ENCODE data around the gene YOD1.

YOD1 gene

GRCh38 chr1:207029701-207030521 is 21.1 kb downstream of the YOD1 start:
- H3K36me3 ChIP-seq, result no peaks in the 10 kb centered on the region
- DNase-seq, result no peak
- no peak for TF ChIP-seq CTCF (IDR thresholded peaks at IDR 0.05; ENCODE audit: low read depth, low read length)
- H3K9me3 ChIP-seq, result no peaks in the 10 kb centered on the region
- H3K27me3 ChIP-seq, result peaks cover 90% of the 10 kb centered on the region
- no peak overlapping the region for H3K4me3 ChIP-seq (ENCODE audit: low read depth, low read length)
- H3K4me1 ChIP-seq, result no peaks in the 10 kb centered on the region

GRCh38 chr1:207028884-207029650 is 21.9 kb downstream of the YOD1 start:
- Histone ChIP-seq H3K4me3 (ENCODE audit: low read depth, low read length) (no peak overlapping the region), H3K9me3 (no peaks in the 10 kb centered on the region), H3K4me1 (no peaks in the 10 kb centered on the region), H3K27me3 (peaks cover 82% of the 10 kb centered on the region), H3K36me3 (no peaks in the 10 kb centered on the region)
- TF ChIP-seq CTCF (IDR thresholded peaks at IDR 0.05; ENCODE audit: low read depth, low read length), result no peak
- no peak for DNase-seq

- no peak for DNase-seq
- no peaks in the 10 kb centered on the region for H3K4me1 ChIP-seq
- H3K4me3 ChIP-seq (ENCODE audit: low read depth, low read length), result no peak overlapping the region
- no peaks in the 10 kb centered on the region for H3K9me3 ChIP-seq
- peaks cover 71% of the 10 kb centered on the region for H3K27me3 ChIP-seq
- TF ChIP-seq CTCF (IDR thresholded peaks at IDR 0.05; ENCODE audit: low read depth, low read length), result no peak
- H3K36me3 ChIP-seq, result no peaks in the 10 kb centered on the region
Observed at GRCh38 chr1:207027921-207028320, 23.1 kb downstream of the YOD1 start.

GRCh38 chr1:207027206-207027777 is 23.7 kb downstream of the YOD1 start:
- Histone ChIP-seq H3K9me3 (no peaks in the 10 kb centered on the region), H3K27me3 (peaks cover 66% of the 10 kb centered on the region), H3K4me3 (ENCODE audit: low read depth, low read length) (no peak overlapping the region), H3K4me1 (no peaks in the 10 kb centered on the region), H3K36me3 (no peaks in the 10 kb centered on the region)
- TF ChIP-seq CTCF (IDR thresholded peaks at IDR 0.05; ENCODE audit: low read depth, low read length), result no peak
- no peak for DNase-seq

- H3K4me1 ChIP-seq, result no peaks in the 10 kb centered on the region
- no peak for DNase-seq
- no peak overlapping the region for H3K4me3 ChIP-seq (ENCODE audit: low read depth, low read length)
- TF ChIP-seq CTCF (IDR thresholded peaks at IDR 0.05; ENCODE audit: low read depth, low read length), result no peak
- H3K9me3 ChIP-seq, result no peaks in the 10 kb centered on the region
- H3K36me3 ChIP-seq, result no peaks in the 10 kb centered on the region
- peaks cover 60% of the 10 kb centered on the region for H3K27me3 ChIP-seq
Observed at GRCh38 chr1:207026104-207026534, 24.9 kb downstream of the YOD1 start.
